Ammon's horn (tissue), 1 donor: ENCODE measurements around the gene PRICKLE2.

ENCODE experiments used
- DNase-seq: peaks from one replicate; pipeline ENCODE4 v3.0.0-alpha.2; 2016; ENCODE audit warnings: low spot score

Gene PRICKLE2, protein sequence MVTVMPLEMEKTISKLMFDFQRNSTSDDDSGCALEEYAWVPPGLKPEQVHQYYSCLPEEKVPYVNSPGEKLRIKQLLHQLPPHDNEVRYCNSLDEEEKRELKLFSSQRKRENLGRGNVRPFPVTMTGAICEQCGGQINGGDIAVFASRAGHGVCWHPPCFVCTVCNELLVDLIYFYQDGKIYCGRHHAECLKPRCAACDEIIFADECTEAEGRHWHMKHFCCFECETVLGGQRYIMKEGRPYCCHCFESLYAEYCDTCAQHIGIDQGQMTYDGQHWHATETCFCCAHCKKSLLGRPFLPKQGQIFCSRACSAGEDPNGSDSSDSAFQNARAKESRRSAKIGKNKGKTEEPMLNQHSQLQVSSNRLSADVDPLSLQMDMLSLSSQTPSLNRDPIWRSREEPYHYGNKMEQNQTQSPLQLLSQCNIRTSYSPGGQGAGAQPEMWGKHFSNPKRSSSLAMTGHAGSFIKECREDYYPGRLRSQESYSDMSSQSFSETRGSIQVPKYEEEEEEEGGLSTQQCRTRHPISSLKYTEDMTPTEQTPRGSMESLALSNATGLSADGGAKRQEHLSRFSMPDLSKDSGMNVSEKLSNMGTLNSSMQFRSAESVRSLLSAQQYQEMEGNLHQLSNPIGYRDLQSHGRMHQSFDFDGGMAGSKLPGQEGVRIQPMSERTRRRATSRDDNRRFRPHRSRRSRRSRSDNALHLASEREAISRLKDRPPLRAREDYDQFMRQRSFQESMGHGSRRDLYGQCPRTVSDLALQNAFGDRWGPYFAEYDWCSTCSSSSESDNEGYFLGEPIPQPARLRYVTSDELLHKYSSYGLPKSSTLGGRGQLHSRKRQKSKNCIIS

DNA sequence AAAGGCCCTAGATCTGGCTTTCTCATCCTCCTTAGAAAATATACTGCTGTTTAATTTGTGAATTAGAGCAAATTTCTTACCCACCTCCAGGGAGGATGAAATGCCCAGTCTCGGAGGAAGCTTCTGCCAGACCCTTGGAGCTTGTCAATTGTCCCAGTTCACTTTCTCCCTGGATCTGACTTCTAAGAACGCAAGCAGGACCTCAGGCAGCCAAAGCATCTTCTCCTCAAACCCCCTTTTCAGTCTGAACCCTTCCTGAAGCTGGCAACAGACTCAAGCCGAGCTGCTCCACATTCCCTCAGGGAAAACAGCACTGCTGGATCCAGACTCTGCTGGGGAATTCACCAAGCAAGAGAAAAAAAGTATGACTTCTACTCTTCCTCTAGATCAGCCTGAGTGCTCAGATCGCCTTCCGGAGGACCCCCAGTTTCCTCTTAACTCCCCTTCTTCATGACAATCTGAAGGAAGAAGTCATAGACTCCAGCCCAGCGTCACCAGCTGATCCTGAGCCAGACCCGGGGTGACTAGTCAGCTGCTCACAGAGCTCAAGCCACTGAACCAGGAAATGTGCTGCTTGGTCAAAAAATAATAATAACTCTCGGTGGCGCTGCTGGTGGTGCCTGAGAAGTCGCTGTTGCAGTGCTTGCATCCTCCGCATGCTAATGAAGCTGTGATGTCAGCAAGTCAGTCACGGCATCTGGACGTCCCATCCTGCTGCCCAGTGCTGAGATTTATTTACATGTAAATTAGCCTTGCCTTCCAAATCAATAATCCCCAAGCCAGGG, at the start of gene PRICKLE2:
Gene PRICKLE2 (minus strand): TSS at position 641 of the 785 bp plus-strand sequence. CDS start 26,539 bp downstream, outside the sequence.
- peak; percentile 95 for DNase-seq

DNA sequence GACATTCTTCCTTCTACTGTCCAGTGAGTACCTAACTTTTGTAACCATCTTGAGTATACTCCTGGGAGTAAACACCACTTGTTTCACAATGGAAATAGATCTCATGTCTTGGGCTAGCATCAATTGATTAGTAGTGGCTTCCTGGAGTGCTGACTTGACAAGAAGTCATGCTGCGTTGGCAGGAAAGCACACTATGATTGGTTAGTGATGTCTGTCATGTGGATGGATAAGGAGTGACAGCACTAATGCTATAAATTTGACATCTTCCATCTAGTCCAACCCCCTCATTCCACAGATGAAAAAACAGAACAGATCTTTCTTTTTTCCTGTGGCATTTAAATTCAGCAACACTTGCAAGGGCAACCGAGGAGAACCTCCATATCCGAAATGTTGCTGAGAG, 47.6 kb upstream of the PRICKLE2 start:
- DNase-seq, result no peak

GRCh38 chr3:64272271-64272670, 47.0 kb upstream of the PRICKLE2 start:
- DNase-seq, result no peak

DNA sequence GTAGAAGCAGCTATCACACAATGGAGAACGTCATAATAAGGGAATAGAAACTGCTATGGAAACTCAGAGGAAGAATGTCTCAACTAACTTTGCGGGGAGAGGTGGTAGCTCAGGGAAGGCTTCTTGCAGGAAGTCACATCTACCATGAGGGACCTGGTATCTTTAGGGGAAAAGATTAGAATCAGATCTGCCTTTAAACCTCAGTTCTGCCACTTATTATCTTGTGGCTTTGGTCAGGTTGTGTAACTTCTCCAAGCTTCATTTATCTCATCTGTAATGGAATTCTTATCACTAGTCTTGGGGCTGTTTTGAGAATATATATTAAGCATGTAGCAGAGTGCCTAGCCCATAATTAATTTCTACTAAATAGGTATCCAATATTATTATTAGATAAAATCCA, 46.4 kb upstream of the PRICKLE2 start:
- no peak for DNase-seq

GRCh38 chr3:64270866-64271260, 45.6 kb upstream of the PRICKLE2 start:
- DNase-seq, result no peak

DNA sequence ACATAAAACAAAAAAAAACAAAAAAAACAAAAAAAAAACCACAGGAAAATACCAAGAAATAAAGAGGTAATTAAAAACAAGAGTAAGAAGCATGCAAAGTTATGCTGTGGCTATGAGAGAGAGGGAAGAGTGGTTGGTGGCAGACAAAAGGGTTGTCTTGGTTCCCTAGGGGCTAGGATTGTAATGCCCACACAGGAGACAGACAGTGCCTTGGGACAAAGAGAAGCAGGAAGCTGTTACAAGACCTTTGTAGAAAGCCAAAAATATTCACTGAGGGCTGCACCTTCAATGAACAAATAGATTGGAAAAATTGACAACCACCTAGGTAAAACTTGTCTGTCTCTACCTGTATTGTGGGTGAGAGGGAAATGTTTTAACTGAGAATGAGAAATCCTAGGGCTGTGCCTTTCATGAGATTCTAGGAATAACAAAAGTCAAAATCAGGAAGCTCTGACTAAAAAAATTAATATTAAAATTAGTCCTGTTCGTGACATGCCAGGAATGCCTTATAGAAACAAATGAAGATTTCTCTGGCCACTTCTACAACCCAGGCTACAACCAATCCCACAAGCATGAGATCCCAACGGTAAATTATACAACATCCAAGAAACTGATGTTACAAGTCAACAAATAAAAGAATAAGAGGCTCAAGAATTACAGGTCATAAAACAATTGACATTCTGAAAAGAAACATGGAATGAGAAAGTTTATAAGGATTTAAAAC, 45.0 kb upstream of the PRICKLE2 start:
- no peak for DNase-seq

DNA sequence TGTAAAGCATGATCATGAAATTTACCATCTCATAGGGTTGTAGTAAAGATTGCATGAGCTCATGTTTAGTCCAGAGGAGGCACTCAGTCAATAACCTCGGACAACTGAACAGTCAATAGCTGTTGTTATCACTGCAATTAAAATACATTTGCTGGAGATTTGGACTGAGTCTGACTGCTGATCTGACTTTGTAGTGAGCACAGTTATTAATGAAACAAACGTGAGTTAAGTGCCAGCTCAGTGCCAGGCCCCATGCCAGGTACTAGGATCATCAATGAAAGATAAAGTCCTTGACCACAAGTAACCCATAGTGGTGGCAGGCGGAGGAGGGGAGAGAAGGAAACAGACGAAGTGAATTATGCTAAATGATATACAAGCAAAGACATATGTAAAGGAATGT, 43.7 kb upstream of the PRICKLE2 start:
- no peak for DNase-seq

DNA sequence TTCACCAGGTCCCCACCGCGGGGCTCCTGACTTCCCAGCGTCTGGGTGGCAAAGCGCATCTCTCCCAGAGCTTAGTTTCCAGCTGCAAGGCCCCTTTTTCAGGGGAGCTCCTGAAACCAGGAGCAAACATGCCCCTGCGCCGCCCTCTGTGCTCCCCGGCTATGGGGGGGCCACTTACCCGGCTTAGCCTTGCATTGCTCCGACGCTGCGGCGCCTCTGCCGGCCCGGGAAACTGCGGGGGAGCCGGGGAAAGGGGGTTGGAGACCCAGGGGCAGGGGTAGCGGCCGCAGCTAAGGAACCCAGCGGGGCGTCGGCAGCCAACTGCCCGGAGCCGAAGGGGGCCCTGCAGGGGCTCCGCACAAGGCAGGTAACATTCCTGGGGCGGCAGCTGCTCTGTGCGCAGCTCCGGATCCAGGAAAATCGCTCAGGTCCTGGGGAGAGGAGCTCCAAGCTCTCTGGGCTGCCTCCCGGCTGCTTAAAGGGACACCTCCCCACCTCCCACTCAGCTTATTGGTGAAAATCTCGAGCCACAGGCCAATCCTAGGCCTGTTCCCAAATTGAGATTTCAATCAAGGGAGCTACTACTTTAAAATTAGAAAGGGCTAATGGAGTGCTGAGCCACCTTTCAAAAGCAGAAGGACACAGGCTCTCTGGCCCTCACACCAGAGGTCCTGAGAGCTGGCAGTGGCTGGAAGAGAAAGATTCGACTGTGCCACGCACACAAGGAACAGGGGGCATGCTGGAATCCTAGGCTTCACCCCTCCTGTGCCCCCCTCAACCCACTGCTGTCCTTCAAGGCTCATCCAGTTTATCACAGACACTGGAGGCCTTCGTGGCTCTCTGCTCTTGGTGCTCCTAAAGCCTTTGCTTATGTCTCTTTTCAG, 42.7 kb upstream of the PRICKLE2 start:
- DNase-seq, result peak; percentile 83

DNA sequence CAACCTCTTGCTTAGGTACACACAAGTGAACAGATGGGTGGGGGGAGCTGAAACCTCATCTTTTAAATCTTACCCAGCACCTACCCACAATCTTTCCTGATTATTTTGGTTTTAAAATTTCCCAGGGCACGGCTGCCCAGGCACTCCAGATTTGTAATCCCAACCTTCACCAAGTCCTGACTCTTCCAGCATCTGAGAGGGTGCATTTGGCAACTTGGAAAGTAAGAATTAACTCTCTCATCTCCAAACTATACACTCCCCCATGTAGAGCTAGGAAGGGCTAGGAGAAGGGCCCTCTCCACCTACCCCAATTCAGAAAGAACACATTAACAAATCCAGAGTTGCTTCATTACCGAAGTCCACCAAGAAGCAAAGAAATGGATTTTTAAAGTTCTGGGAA, 41.7 kb upstream of the PRICKLE2 start:
- no peak for DNase-seq

DNA sequence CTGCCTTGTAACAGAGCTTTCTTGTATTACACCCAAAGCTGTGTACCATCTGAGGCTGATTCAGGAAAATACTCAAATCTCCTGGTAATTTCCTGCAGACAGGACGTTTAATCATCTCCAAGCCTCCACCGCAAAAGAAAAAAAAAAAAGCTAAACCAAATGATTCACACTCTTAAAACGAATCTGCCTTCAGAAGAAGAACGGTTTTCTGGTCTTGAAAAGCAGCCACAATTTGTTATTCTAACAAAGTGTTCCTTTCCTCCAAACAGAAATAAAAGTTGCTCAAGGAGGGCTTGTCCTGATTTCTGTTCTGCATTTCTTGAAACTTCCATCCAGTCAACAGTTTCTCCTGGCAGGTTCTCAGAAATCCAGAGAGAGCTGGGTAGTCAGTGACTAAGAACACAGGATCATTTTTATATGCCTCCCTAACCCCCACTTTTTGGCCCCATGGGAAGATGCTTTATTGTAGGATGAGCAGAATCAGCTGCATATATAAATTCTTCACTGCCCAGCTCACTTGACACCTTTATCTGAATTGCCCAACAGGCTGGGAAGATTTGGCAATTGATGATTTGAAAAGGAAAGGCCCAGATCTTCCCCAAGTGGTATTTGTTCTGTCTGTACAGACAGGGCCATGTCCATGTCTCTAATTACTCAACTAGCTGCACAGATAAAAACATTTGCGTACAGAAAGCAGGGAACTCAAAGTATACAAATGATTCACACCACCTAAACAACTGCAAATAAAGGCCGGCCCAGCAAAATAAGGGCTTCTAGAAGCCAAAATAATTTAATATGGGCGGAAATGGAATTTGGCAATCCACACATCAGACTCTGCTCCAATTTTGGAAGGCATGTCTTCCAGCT, 41.0 kb upstream of the PRICKLE2 start:
- no peak for DNase-seq

- no peak for DNase-seq
Observed at GRCh38 chr3:64265646-64266045, 40.4 kb upstream of the PRICKLE2 start.

DNA sequence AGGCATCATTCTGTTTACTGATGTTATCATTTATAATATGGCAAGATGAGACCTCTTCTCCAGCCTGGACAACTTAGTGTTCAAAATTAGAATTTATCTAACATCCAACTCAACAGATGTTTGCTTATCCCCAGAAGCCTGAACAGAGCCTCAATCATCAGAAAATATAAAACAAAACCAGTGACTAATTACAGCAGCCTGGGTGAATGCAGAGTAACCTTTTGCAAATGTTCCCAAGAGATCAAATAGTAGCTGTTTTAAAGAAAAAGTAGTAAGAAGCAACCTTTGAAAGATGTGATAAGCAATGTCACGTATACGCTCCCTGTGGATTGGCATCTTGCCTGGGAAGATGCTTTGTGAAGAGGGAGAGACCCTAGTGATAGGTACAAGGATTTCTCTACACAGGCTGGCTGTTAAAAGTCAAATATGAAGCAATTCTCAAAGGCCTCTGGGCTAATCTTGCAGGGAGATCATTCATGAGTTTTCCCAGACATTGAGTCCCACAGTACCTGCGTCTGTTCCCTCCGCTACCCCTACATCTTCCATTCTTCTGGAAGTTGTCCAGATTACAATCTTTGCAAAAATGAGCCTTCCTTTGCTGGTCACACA, 39.3 kb upstream of the PRICKLE2 start:
- DNase-seq, result no peak

DNA sequence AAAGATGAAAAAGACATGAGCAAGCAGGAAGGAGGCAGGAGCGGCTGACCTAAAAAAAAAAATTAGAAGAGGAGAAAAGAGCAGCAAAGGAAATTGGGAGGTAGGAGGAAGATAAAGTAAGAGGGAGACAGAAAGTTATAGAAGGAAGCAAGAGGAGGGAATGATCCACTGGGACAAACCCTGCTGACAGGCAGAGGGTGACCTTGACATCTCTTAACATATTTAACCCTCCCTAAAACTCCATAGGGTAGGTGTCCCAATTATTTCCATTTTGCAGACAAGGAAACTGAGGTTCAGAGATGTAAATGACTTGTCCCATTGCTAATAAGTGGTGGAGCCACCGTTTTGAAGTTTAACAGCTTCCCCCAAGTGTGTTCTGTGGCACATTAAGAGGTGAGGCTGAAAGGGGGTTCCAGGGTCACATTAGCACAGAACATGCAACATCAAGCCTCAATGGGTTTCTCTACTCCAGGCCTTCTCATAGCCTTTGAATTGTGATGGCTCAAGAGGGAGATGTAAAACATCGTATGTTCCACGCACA, 37.4 kb upstream of the PRICKLE2 start:
- DNase-seq, result no peak

- DNase-seq, result no peak
Observed at GRCh38 chr3:64260431-64260830, 35.2 kb upstream of the PRICKLE2 start.

DNA sequence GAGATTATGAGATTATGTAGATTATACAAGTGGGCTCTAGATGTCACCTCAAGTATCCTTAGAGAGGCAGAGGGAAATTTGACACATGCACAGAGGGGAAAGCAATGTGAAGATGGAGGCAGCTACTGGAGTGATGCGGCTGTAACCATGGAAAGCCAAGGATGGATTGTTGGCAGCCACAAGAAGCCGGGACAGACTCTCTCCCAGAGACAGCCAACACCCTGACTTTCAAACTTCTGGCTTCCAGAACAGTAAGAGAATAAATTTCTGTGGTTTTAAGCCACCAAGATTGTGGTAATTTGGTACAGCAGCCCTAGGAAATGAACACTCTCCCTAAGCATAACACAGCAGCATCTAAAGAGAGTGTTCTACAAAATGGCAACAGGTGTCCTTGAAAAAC, 34.4 kb upstream of the PRICKLE2 start:
- DNase-seq, result no peak

DNA sequence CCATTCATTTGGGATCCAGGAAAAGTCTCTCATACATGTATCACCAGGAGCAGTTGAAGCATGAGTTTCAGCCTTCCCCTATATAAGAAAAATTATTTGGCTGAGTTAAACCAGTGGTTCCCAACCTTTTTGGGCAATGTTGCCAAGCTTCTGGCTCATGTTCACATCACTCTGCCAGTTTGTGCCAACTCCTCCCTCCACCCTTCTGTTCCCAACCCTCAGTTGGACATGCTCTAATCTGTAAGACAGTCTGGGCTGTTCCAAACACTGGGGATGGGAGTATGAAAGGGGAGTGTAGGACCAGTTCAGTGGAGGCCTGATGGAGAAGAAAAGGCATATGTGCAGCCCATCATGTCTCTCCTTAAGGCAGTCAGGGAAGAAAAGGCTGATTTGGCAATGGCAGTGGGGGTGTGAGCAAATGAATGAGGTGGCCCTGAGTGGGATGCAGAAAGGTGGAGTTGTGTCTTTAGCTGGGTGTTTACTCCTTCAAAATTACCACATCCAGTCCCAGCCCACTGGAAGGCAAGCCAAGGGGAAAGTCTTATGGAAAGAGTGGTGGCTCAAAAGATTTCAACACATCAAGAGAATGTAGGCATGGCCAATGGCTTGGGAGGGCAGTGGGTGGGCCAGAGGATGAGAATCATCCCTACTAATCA, 32.0 kb upstream of the PRICKLE2 start:
- DNase-seq, result peak; percentile 60

GRCh38 chr3:64255741-64256340, 30.6 kb upstream of the PRICKLE2 start:
- DNase-seq, result no peak

DNA sequence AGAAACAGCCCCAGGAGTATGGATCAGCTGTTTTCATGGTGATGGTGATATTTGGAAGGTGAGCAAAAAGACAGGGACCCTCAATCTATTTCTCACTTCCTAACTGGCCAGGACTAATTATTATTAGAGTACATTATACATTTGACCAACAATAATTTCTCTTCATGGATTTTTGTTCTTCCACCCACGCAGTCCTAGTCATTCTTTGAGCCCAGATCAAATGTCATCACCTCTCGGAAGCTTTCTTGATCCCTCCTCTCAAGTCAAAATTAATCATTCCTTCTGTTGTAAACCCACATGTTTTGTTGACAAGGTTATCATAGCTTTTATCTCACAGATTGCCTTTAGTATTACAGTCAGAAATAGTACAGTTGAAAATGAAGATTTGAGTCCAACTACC, 29.2 kb upstream of the PRICKLE2 start:
- no peak for DNase-seq
